Astrocyte (in vitro differentiated cells and primary cell): ENCODE data around the gene NAALADL2. TPM values are rescaled to one million over a fixed set of nuclear protein-coding genes. Genes with fewer than 3 reads are reported as not detected.
A peak's percentile ranks its signal among the peaks of the same experiment; 100 is the strongest.

Source experiments
- DNase-seq: peaks from one replicate; pipeline ENCODE4 v3.0.0-alpha.2; 2010; ENCODE audit warnings: low read depth
- FAIRE-seq: peaks from 2 replicates; lab custom pipeline; 2011; peaks lifted over from hg19 to GRCh38; lab: Jason Lieb, UNC
- H2AFZ ChIP-seq: 2 replicates; pipeline ENCODE4 v1.6.0; 2012; ENCODE audit warnings: low read depth, low read length, inconsistent platforms
- H3K27ac ChIP-seq: 2 replicates; pipeline ENCODE4 v1.5.1; 2011; ENCODE audit warnings: low read depth, low read length, inconsistent platforms
- H3K27me3 ChIP-seq: 2 replicates; pipeline ENCODE4 v1.6.0; 2011; ENCODE audit warnings: low read length, inconsistent platforms; ENCODE audit not compliant: insufficient read depth
- H3K36me3 ChIP-seq: 2 replicates; pipeline ENCODE4 v1.5.1; 2011; ENCODE audit warnings: low read length, inconsistent platforms; ENCODE audit not compliant: insufficient read depth
- H3K4me1 ChIP-seq: 2 replicates; pipeline ENCODE4 v1.5.1; 2011; ENCODE audit warnings: low read length, inconsistent platforms; ENCODE audit not compliant: insufficient read depth
- H3K4me2 ChIP-seq: 2 replicates; pipeline ENCODE4 v1.6.0; 2012; ENCODE audit warnings: low read length, inconsistent platforms
- H3K4me3 ChIP-seq: 2 replicates; pipeline ENCODE4 v1.5.1; 2011; ENCODE audit warnings: low read depth, mild to moderate bottlenecking, low read length, inconsistent platforms; ENCODE audit not compliant: insufficient read depth
- H3K79me2 ChIP-seq: 2 replicates; pipeline ENCODE4 v1.6.0; 2012; ENCODE audit warnings: mild to moderate bottlenecking, low read length, inconsistent platforms; ENCODE audit not compliant: insufficient read depth
- H3K9ac ChIP-seq: 2 replicates; pipeline ENCODE4 v1.6.0; 2012; ENCODE audit warnings: mild to moderate bottlenecking, low read length, inconsistent platforms
- H3K9me3 ChIP-seq: 2 replicates; pipeline ENCODE4 v1.5.1; 2012; ENCODE audit warnings: low read depth, mild to moderate bottlenecking, low read length, inconsistent platforms; ENCODE audit not compliant: insufficient read depth
- H4K20me1 ChIP-seq: 2 replicates; pipeline ENCODE4 v1.6.0; 2012; ENCODE audit warnings: low read length, inconsistent platforms; ENCODE audit not compliant: insufficient read depth
- H3K27ac Mint-ChIP-seq: one replicate; pipeline ENCODE4 v1.8.0; 2021; ENCODE audit warnings: mild to moderate bottlenecking, mixed read lengths; ENCODE audit not compliant: unreplicated experiment
- H3K27me3 Mint-ChIP-seq: one replicate; pipeline ENCODE4 v1.8.0; 2021; ENCODE audit warnings: low read depth, mixed read lengths; ENCODE audit not compliant: unreplicated experiment
- H3K36me3 Mint-ChIP-seq: one replicate; pipeline ENCODE4 v1.8.0; 2021; ENCODE audit warnings: low read depth, mixed read lengths; ENCODE audit not compliant: unreplicated experiment
- H3K4me1 Mint-ChIP-seq: one replicate; pipeline ENCODE4 v1.8.0; 2021; ENCODE audit warnings: low read depth, mixed read lengths; ENCODE audit not compliant: unreplicated experiment
- H3K4me3 Mint-ChIP-seq: one replicate; pipeline ENCODE4 v1.8.0; 2021; ENCODE audit warnings: mild to moderate bottlenecking, moderate library complexity, mixed read lengths; ENCODE audit not compliant: unreplicated experiment
- H3K9me3 Mint-ChIP-seq: one replicate; pipeline ENCODE4 v1.8.0; 2021; ENCODE audit warnings: mild to moderate bottlenecking, mixed read lengths; ENCODE audit not compliant: unreplicated experiment
- CTCF ChIP-seq: IDR thresholded peaks from 2 replicates; pipeline ENCODE4 v1.5.1; 2011; ENCODE audit warnings: low read depth, mild to moderate bottlenecking, inconsistent platforms, low read length, moderate library complexity; ENCODE audit not compliant: insufficient read depth
- EZH2 ChIP-seq: IDR thresholded peaks from 2 replicates; pipeline ENCODE4 v1.6.1; 2012; ENCODE audit warnings: mild to moderate bottlenecking, low read length, inconsistent platforms; ENCODE audit not compliant: insufficient read depth
- microRNA-seq: library from miRNA; unstranded; fragments of <30 nt; microRNA quantifications from one replicate; pipeline ENCODE4 v1.2.0, GENCODE V29; 2020
- total RNA-seq: library from RNA; stranded (reverse); gene quantifications from 2 replicates; pipeline ENCODE4 v1.2.1, GENCODE V29; 2021

Gene NAALADL2
- total RNA-seq, 1 donor from 2014 or later = 2.7 TPM

- Histone ChIP-seq H3K4me2 (no peak overlapping the region), H2AFZ (no peak overlapping the region), H3K27ac (no peak overlapping the region), H3K9me3 (no peaks in the 10 kb centered on the region), H3K36me3 (no peaks in the 10 kb centered on the region), H3K9ac (no peak overlapping the region), H3K27me3 (no peaks in the 10 kb centered on the region), H3K4me3 (no peak overlapping the region), H4K20me1 (no peaks in the 10 kb centered on the region), H3K79me2 (no peaks in the 10 kb centered on the region), H3K4me1 (no peaks in the 10 kb centered on the region)
- H3K27me3 Mint-ChIP-seq = no peaks in the 10 kb centered on the region
- H3K36me3 Mint-ChIP-seq = no peaks in the 10 kb centered on the region
- H3K9me3 Mint-ChIP-seq = no peaks in the 10 kb centered on the region
- H3K27ac Mint-ChIP-seq = no peak overlapping the region
- FAIRE-seq (no peak), DNase-seq (no peak)
- H3K4me3 Mint-ChIP-seq = no peak overlapping the region
- H3K4me1 Mint-ChIP-seq = no peaks in the 10 kb centered on the region
- TF ChIP-seq CTCF (no peak), EZH2 (no peak)
These were observed 993.4 kb downstream of the NAALADL2 start for GRCh38 chr3:175852560-175852959.

- Histone ChIP-seq H3K27ac (no peak overlapping the region), H3K9me3 (no peaks in the 10 kb centered on the region), H3K79me2 (no peaks in the 10 kb centered on the region), H2AFZ (no peak overlapping the region), H3K9ac (no peak overlapping the region), H3K4me3 (no peak overlapping the region), H3K4me2 (no peak overlapping the region), H3K4me1 (no peaks in the 10 kb centered on the region), H3K36me3 (no peaks in the 10 kb centered on the region), H4K20me1 (no peaks in the 10 kb centered on the region), H3K27me3 (no peaks in the 10 kb centered on the region)
- no peaks in the 10 kb centered on the region for H3K9me3 Mint-ChIP-seq
- DNase-seq = peak; percentile 37
- no peak overlapping the region for H3K4me3 Mint-ChIP-seq
- no peaks in the 10 kb centered on the region for H3K36me3 Mint-ChIP-seq
- FAIRE-seq = no peak
- TF ChIP-seq CTCF (no peak), EZH2 (no peak)
- H3K27ac Mint-ChIP-seq = no peak overlapping the region
- H3K4me1 Mint-ChIP-seq = no peaks in the 10 kb centered on the region
- no peaks in the 10 kb centered on the region for H3K27me3 Mint-ChIP-seq
These were observed 998.6 kb downstream of the NAALADL2 start for GRCh38 chr3:175857666-175858270.

Small RNA genes lying within 50 kb of the gene (microRNA-seq; reads per million reads assigned to microRNA genes)
- gene MIR4789 = not detected
